HEK293 (cell line): ENCODE results near the gene TIPRL.

Source experiments
- FEZF1 ChIP-seq: fragments of 450-650 bp; formaldehyde crosslinking; IDR thresholded peaks from 2 replicates; pipeline ENCODE4 v1.5.1; 2016; ENCODE audit warnings: missing biosample characterization, missing genetic modification characterization
- INSM2 ChIP-seq: fragments of 450-650 bp; formaldehyde crosslinking; IDR thresholded peaks from 2 replicates; pipeline ENCODE4 v1.5.1; 2016; ENCODE audit warnings: missing biosample characterization, missing genetic modification characterization
- KLF1 ChIP-seq: fragments of 450-650 bp; formaldehyde crosslinking; IDR thresholded peaks from 2 replicates; pipeline ENCODE4 v1.5.1; 2016; ENCODE audit warnings: missing biosample characterization, missing genetic modification characterization
- KLF7 ChIP-seq: fragments of 450-650 bp; formaldehyde crosslinking; IDR thresholded peaks from 2 replicates; pipeline ENCODE4 v1.5.1; 2016; ENCODE audit warnings: missing biosample characterization, missing genetic modification characterization, borderline replicate concordance
- KLF8 ChIP-seq: fragments of 450-650 bp; formaldehyde crosslinking; IDR thresholded peaks from 2 replicates; pipeline ENCODE4 v1.5.1; 2016; ENCODE audit warnings: missing biosample characterization, missing genetic modification characterization
- REST ChIP-seq: fragments of 450-650 bp; formaldehyde crosslinking; IDR thresholded peaks from 2 replicates; pipeline ENCODE4 v1.5.1; 2016; ENCODE audit warnings: missing biosample characterization, missing genetic modification characterization
- SCRT2 ChIP-seq: fragments of 450-650 bp; formaldehyde crosslinking; IDR thresholded peaks from 2 replicates; pipeline ENCODE4 v1.5.1; 2016; ENCODE audit warnings: missing biosample characterization, missing genetic modification characterization
- ZBTB20 ChIP-seq: fragments of 450-650 bp; formaldehyde crosslinking; IDR thresholded peaks from 2 replicates; pipeline ENCODE4 v1.5.1; 2016; ENCODE audit warnings: missing biosample characterization, missing genetic modification characterization
- ZBTB26 ChIP-seq: fragments of 450-650 bp; formaldehyde crosslinking; optimal IDR thresholded peaks from 2 replicates; pipeline ENCODE3; 2016; ENCODE audit warnings: missing biosample characterization, mild to moderate bottlenecking, missing genetic modification characterization
- ZNF132 ChIP-seq: fragments of 450-650 bp; formaldehyde crosslinking; IDR thresholded peaks from 2 replicates; pipeline ENCODE4 v1.5.1; 2017; ENCODE audit warnings: missing biosample characterization, missing genetic modification characterization, borderline replicate concordance
- ZNF146 ChIP-seq: fragments of 450-650 bp; formaldehyde crosslinking; IDR thresholded peaks from 2 replicates; pipeline ENCODE4 v1.5.1; 2016; ENCODE audit warnings: missing biosample characterization, missing genetic modification characterization
- ZNF155 ChIP-seq: fragments of 450-650 bp; formaldehyde crosslinking; IDR thresholded peaks from 2 replicates; pipeline ENCODE4 v1.5.1; 2016; ENCODE audit warnings: missing biosample characterization, missing genetic modification characterization
- ZNF16 ChIP-seq: fragments of 450-650 bp; formaldehyde crosslinking; IDR thresholded peaks from 2 replicates; pipeline ENCODE4 v1.5.1; 2016; ENCODE audit warnings: low read depth, missing biosample characterization, missing genetic modification characterization
- ZNF248 ChIP-seq: fragments of 450-650 bp; formaldehyde crosslinking; IDR thresholded peaks from 2 replicates; pipeline ENCODE4 v1.5.1; 2017; ENCODE audit warnings: missing biosample characterization, missing genetic modification characterization
- ZNF26 ChIP-seq: fragments of 450-650 bp; formaldehyde crosslinking; IDR thresholded peaks from 2 replicates; pipeline ENCODE4 v1.5.1; 2016; ENCODE audit warnings: missing biosample characterization, missing genetic modification characterization
- ZNF335 ChIP-seq: fragments of 450-650 bp; formaldehyde crosslinking; conservative IDR thresholded peaks from 2 replicates; pipeline ENCODE4 v1.5.1; 2016; ENCODE audit warnings: missing biosample characterization, missing genetic modification characterization
- ZNF341 ChIP-seq: fragments of 450-650 bp; formaldehyde crosslinking; IDR thresholded peaks from 2 replicates; pipeline ENCODE4; 2016; ENCODE audit warnings: low read depth, missing biosample characterization, missing genetic modification characterization
- ZNF354C ChIP-seq: fragments of 450-650 bp; formaldehyde crosslinking; IDR thresholded peaks from 2 replicates; pipeline ENCODE4 v1.5.1; 2016; ENCODE audit warnings: missing biosample characterization, missing genetic modification characterization, low read depth, borderline replicate concordance
- ZNF391 ChIP-seq: fragments of 450-650 bp; formaldehyde crosslinking; IDR thresholded peaks from 2 replicates; pipeline ENCODE4 v1.5.1; 2016; ENCODE audit warnings: low read depth, missing biosample characterization, missing genetic modification characterization, borderline replicate concordance
- ZNF404 ChIP-seq: fragments of 450-650 bp; formaldehyde crosslinking; IDR thresholded peaks from 2 replicates; pipeline ENCODE4 v1.5.1; 2017; ENCODE audit warnings: missing biosample characterization, missing genetic modification characterization
- ZNF529 ChIP-seq: fragments of 450-650 bp; formaldehyde crosslinking; IDR thresholded peaks from 2 replicates; pipeline ENCODE4 v1.5.1; 2017; ENCODE audit warnings: missing genetic modification characterization, missing biosample characterization; ENCODE audit not compliant: insufficient replicate concordance
- ZNF558 ChIP-seq: fragments of 450-650 bp; formaldehyde crosslinking; IDR thresholded peaks from 2 replicates; pipeline ENCODE4 v1.5.1; 2016; ENCODE audit warnings: missing biosample characterization, missing genetic modification characterization
- ZNF639 ChIP-seq: fragments of 450-650 bp; formaldehyde crosslinking; IDR thresholded peaks from 2 replicates; pipeline ENCODE4 v1.5.1; 2016; ENCODE audit warnings: missing biosample characterization, missing genetic modification characterization
- ZNF692 ChIP-seq: fragments of 450-650 bp; formaldehyde crosslinking; IDR thresholded peaks from 2 replicates; pipeline ENCODE4 v1.5.1; 2016; ENCODE audit warnings: missing biosample characterization, missing genetic modification characterization
- ZNF830 ChIP-seq: fragments of 450-650 bp; IDR thresholded peaks from 2 replicates; pipeline ENCODE4 v1.5.0; 2018; ENCODE audit warnings: missing biosample characterization, missing genetic modification characterization, low read depth, mild to moderate bottlenecking, moderate library complexity
- ZSCAN16 ChIP-seq: fragments of 450-650 bp; formaldehyde crosslinking; IDR thresholded peaks from 2 replicates; pipeline ENCODE4 v1.5.1; 2016; ENCODE audit warnings: missing biosample characterization, missing genetic modification characterization

The TIPRL gene

GRCh38 chr1:168178638-168179437, at the start of gene TIPRL (continued):
- TF ChIP-seq INSM2 (tag by site-specific recombination) (peak; percentile 84), ZNF529 (tag by site-specific recombination) (no peak), SCRT2 (tag by site-specific recombination) (peak; percentile 98), ZNF404 (no peak), ZNF132 (tag by site-specific recombination) (no peak), ZNF692 (peak; percentile 51; the same call in 1 of the 2 replicates), ZNF558 (tag by site-specific recombination) (peak; percentile 88; the same call in 1 of the 2 replicates), ZNF26 (tag by site-specific recombination) (no peak), ZBTB20 (tag by site-specific recombination) (peak; percentile 88), ZNF155 (tag by site-specific recombination) (no peak), REST (tag by site-specific recombination) (0 out of 2 replicates have a peak, but pooled peaks have one; percentile 10), KLF8 (tag by site-specific recombination) (peak; percentile 93), ZSCAN16 (no peak), ZNF146 (peak; percentile 3; the same call in 1 of the 2 replicates), ZNF248 (no peak), ZNF16 (tag by site-specific recombination) (no peak), ZNF391 (tag by site-specific recombination) (peak; percentile 37; the same call in 1 of the 2 replicates), ZNF341 (peak; percentile 87), ZNF830 (tag by site-specific recombination) (no peak), ZBTB26 (tag by site-specific recombination) (peak; percentile 42), KLF1 (tag by site-specific recombination) (peak; percentile 81), ZNF354C (tag by site-specific recombination) (no peak), ZNF335 (tag by site-specific recombination) (peak; percentile 87), ZNF639 (tag by site-specific recombination) (peak; percentile 80; the same call in 1 of the 2 replicates), KLF7 (tag by site-specific recombination) (peak; percentile 25; the same call in 1 of the 2 replicates), FEZF1 (tag by site-specific recombination) (peak; percentile 79)
